ENCODE data around the gene MCUB. TPM values are rescaled to one million over a fixed set of nuclear protein-coding genes. Genes with fewer than 3 reads are reported as not detected.

Gene MCUB
- 12.8 and 28.0 TPM in 2 replicates for total RNA-seq

DNA sequence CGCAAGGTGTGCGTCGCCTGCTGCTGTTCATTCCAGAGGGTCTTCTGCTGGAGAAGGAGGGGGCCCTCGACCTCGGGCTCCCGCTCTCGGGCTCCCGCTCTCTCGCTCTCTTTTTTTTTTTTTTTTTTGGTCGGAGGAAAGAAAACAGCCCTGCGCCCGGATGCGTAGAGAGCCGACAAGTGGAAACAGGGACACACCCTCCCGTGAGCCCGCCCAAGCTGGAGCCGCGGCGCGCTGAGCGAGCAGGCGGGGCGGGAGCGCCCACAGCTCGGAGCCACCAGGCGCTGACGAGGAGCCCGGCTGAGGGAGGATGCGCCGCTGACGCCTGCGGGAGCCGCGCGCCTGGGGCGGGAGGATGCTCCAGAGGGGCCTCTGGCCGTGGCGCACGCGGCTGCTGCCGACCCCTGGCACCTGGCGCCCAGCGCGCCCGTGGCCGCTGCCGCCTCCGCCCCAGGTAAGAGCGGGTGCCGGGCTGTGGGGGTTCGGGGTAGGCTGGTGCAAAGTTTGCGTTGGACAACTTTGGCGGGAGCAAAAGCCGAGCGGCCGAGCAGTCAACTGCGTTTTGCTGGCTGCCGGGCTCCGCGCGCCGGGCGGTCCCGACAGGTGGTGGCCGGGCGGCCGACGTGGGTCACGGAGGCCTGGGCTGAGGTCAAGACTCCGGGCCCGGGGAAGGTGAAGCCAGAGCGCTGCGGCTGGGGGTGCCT lies at the start of gene MCUB:
MCUB (plus strand) TSS at position 264 of the 704 bp plus-strand sequence; CDS start at position 356, 92 bp downstream.

DNA sequence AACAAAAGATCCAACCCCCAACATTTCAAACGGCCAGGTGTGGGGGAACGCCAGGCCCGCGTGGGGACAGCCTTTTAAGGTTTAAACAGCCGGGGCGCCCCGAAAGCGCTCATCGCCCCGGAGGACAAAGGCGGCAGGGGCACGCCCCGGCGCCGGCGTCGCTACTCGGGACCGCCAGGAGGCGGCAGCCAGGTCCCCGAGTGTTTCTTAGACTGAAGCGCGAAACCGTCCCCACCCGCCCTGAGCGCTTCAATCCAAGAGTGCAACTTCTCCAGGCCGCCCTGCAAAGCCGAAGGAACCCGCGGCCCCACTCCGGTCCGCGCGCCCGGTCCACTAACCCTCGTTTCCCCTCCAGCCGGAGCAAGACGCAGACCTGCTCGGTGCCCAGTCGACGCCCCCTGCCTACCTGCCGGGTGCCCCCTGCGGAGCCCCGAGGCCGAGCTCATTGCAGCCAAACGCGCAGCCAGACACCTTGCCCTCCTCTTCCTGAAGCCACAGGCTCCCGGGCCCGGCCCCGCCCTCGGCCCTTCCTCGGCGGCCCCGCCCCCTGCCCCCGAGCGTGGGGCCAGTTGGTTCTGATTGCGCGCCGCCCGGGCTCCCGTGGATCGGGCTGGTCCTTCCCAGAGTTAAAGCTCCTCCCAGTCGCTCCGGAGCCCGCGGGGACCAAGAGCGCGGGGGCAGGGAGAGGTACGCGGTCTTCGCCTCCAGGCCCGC lies 143.1 kb downstream of the MCUB start, which contains the start of gene CASP6:
CASP6 (minus strand) TSS at position 496 of the 714 bp plus-strand sequence; CDS start at position 446, 50 bp downstream.

DNA sequence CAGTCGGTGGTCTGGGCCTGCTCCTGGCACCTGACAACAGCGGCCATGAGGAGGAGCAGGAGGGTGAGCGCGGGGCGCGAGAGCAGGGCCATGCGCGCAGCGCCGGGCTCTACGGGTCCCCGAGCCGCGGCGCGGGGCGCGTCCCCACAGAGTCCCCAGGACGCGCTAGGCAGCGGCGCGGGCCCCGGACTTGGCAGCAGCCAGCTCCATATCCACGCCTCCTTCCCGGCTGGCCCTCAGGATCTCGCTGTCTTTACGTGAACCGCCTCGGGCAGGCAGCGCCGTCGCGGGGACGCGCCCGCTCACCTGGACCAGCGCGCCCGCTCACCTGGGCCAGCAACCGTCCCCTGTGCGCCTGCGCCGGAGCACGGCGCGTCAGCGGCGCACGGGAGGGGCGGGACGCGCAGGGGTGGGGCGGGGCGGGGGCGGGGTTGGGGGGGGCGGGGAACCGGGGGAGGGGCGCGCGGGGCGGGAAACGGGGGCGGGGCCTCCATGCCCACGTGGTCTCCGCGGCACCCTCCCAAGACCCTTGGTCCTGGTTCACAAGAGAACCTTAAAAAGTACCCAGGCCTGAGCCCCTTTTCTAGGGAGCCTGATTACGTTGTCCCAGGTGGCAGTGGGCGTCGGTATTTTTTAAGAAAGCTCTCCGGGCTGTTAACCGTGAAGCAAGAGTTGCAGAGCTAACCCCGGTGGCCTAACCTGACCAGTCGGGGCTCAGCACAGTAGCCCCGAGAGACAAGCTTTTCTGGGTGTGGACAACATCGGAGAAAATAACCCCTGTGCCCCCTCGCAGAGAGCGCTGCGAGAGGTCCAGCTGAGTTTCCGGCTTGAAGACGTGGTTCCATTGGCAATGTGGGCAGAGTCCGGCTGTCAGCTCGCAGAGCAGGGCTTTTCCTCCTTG lies 169.9 kb downstream of the MCUB start, which contains the start of gene PLA2G12A:
PLA2G12A (minus strand) TSS at position 353 of the 901 bp plus-strand sequence; CDS start at position 92, 261 bp downstream.

Other genes starting within 250 kb of the MCUB start
- gene SEC24B, start 126.4 kb upstream of the MCUB start, total RNA-seq = 19.5 and 22.8 TPM in 2 replicates
- 13.0 and 17.5 TPM in 2 replicates for gene CASP6, start 143.2 kb downstream of the MCUB start, total RNA-seq
- 13.2 and 16.7 TPM in 2 replicates for gene PLA2G12A, start 169.8 kb downstream of the MCUB start, total RNA-seq
- 16.7 and 38.8 TPM in 2 replicates for gene CFI, start 241.8 kb downstream of the MCUB start, total RNA-seq